ENCODE measurements around the gene SNX9. TPM values are rescaled to one million over a fixed set of nuclear protein-coding genes. Genes with fewer than 3 reads are reported as not detected.
"Not testable (repeated sequence)": the region's sequence is repeated elsewhere in the genome, so short reads cannot be mapped to it uniquely, and the experiment has no call there.

SNX9 gene
- total and polyA plus RNA-seq, 2 of the 8 experiments (the other 6 are each of a cell fraction or from before 2014, with no cell fraction given): 11.8 to 23.2 TPM

- H4K20me1 ChIP-seq (replicated peaks in 1 of 2; ENCODE audit: control insufficient read depth in 1 of 2, insufficient read depth in 2 of 2, low read length in 2 of 2); H3K23me2 ChIP-seq (ENCODE audit: low read depth, low read length); H3K27ac ChIP-seq (ENCODE audit: low read depth, low read length); H2BK120ac ChIP-seq (replicated peaks; ENCODE audit: low read depth, low read length); H3K27me3 ChIP-seq (replicated peaks in 1 of 4; ENCODE audit: control insufficient read depth in 3 of 4, extremely low read depth in 1 of 4, insufficient read depth in 3 of 4, low read length in 3 of 4); H3K4ac ChIP-seq (replicated peaks; ENCODE audit: insufficient read length, low read depth, low read length); H2BK12ac ChIP-seq (ENCODE audit: low read depth, low read length); H2BK15ac ChIP-seq (ENCODE audit: low read length); POLR2A ChIA-PET (ENCODE audit: partially characterized antibody); H3K23ac ChIP-seq (ENCODE audit: insufficient read length); H3K56ac ChIP-seq (replicated peaks; ENCODE audit: insufficient read length, low read depth, low read length); H3K4me1 ChIP-seq (replicated peaks in 1 of 4; ENCODE audit: control insufficient read depth in 3 of 4, insufficient read depth in 4 of 4, low read length in 3 of 4); H2AFZ ChIP-seq (ENCODE audit: low read length); DNase-seq (ENCODE audit: low read depth in 1 of 2, low spot score in 2 of 2); H3K18ac ChIP-seq (ENCODE audit: extremely low read depth, low read length); H4K91ac ChIP-seq (replicated peaks; ENCODE audit: insufficient read length, low read length); H3K14ac ChIP-seq (ENCODE audit: insufficient read length); H3K36me3 ChIP-seq (ENCODE audit: control insufficient read depth in 2 of 4, insufficient read depth in 4 of 4, low read length in 3 of 4); H2BK5ac ChIP-seq (ENCODE audit: low read depth, low read length); H4K8ac ChIP-seq (ENCODE audit: extremely low read depth, insufficient read depth, low read length); FAIRE-seq; H3K79me1 ChIP-seq (ENCODE audit: low read depth, low read length); H2AK5ac ChIP-seq (ENCODE audit: low read depth, low read length); H4K5ac ChIP-seq (ENCODE audit: insufficient read length, low read depth, low read length); H3K4me3 ChIP-seq (ENCODE audit: extremely low read depth in 1 of 4, insufficient read depth in 2 of 4, low read depth in 3 of 4, low read length in 4 of 4); H3K9me3 ChIP-seq (ENCODE audit: insufficient read depth in 2 of 2, low read depth in 1 of 2, low read length in 1 of 2); H3K9ac ChIP-seq (replicated peaks in 1 of 4; ENCODE audit: extremely low read depth in 1 of 4, low read depth in 3 of 4, low read length in 3 of 4); H2BK20ac ChIP-seq (ENCODE audit: low read length); H3K4me2 ChIP-seq (ENCODE audit: insufficient read depth in 1 of 2, low read depth in 2 of 2, low read length in 2 of 2): not testable (repeated sequence)
- peaks cover 5 to 100% of the 10 kb centered on the region in 2 experiments for H3K79me2 ChIP-seq (ENCODE audit: control insufficient read depth in 1 of 2, insufficient read depth in 2 of 2, low read length in 2 of 2)
- CTCF ChIA-PET (ENCODE audit: partially characterized antibody): interaction anchor here (1.0 kb wide), 1 partner anchor 11 kb away, joined by 3 read pairs; no protein-coding TSS in a partner anchor
- 91% methylated on average over 10 of the region's 10 CpGs; no CpG with 5 or more reads in 1 of the 2 experiments for WGBS, 2 experiments (ENCODE audit: extremely low coverage in 1 of 2, insufficient coverage in 1 of 2, insufficient read length in 1 of 2, insufficient replicate concordance in 2 of 2, low coverage in 1 of 2, low lambda C conversion rate in 2 of 2, missing lambda C conversion rate in 1 of 2)
Observed at GRCh38 chr6:157855804-157856203, 32.8 kb downstream of the SNX9 start.

GRCh38 chr6:157858664-157859063, 35.6 kb downstream of the SNX9 start:
- H3K23ac ChIP-seq (ENCODE audit: insufficient read length); H3K14ac ChIP-seq (ENCODE audit: insufficient read length); H2BK120ac ChIP-seq (replicated peaks; ENCODE audit: low read depth, low read length); H3K79me1 ChIP-seq (ENCODE audit: low read depth, low read length); H3K4me3 ChIP-seq (ENCODE audit: extremely low read depth in 1 of 4, insufficient read depth in 2 of 4, low read depth in 3 of 4, low read length in 4 of 4); H2BK12ac ChIP-seq (ENCODE audit: low read depth, low read length); H3K4ac ChIP-seq (replicated peaks; ENCODE audit: insufficient read length, low read depth, low read length); POLR2A ChIA-PET (ENCODE audit: partially characterized antibody); H3K27me3 ChIP-seq (replicated peaks in 1 of 4; ENCODE audit: control insufficient read depth in 3 of 4, extremely low read depth in 1 of 4, insufficient read depth in 3 of 4, low read length in 3 of 4); H2BK15ac ChIP-seq (ENCODE audit: low read length); H2AFZ ChIP-seq (ENCODE audit: low read length); H3K27ac ChIP-seq (ENCODE audit: low read depth, low read length); H3K4me1 ChIP-seq (replicated peaks in 1 of 4; ENCODE audit: control insufficient read depth in 3 of 4, insufficient read depth in 4 of 4, low read length in 3 of 4); H3K23me2 ChIP-seq (ENCODE audit: low read depth, low read length); H4K91ac ChIP-seq (replicated peaks; ENCODE audit: insufficient read length, low read length); H2AK5ac ChIP-seq (ENCODE audit: low read depth, low read length); CTCF ChIA-PET (ENCODE audit: partially characterized antibody); H4K20me1 ChIP-seq (replicated peaks in 1 of 2; ENCODE audit: control insufficient read depth in 1 of 2, insufficient read depth in 2 of 2, low read length in 2 of 2); H3K18ac ChIP-seq (ENCODE audit: extremely low read depth, low read length); FAIRE-seq; H2BK5ac ChIP-seq (ENCODE audit: low read depth, low read length); H3K36me3 ChIP-seq (ENCODE audit: control insufficient read depth in 2 of 4, insufficient read depth in 4 of 4, low read length in 3 of 4); H3K9me3 ChIP-seq (ENCODE audit: insufficient read depth in 2 of 2, low read depth in 1 of 2, low read length in 1 of 2); H4K5ac ChIP-seq (ENCODE audit: insufficient read length, low read depth, low read length); H4K8ac ChIP-seq (ENCODE audit: extremely low read depth, insufficient read depth, low read length); DNase-seq (ENCODE audit: low read depth in 1 of 2, low spot score in 2 of 2); H3K56ac ChIP-seq (replicated peaks; ENCODE audit: insufficient read length, low read depth, low read length); H2BK20ac ChIP-seq (ENCODE audit: low read length); H3K9ac ChIP-seq (replicated peaks in 1 of 4; ENCODE audit: extremely low read depth in 1 of 4, low read depth in 3 of 4, low read length in 3 of 4); H3K4me2 ChIP-seq (ENCODE audit: insufficient read depth in 1 of 2, low read depth in 2 of 2, low read length in 2 of 2): not testable (repeated sequence)
- H3K79me2 ChIP-seq (ENCODE audit: control insufficient read depth in 1 of 2, insufficient read depth in 2 of 2, low read length in 2 of 2): peaks cover 0 to 100% of the 10 kb centered on the region in 2 experiments; a peak in 3 of 4 replicates
- 93% methylated on average over 1 of the region's 1 CpG; no CpG with 5 or more reads in 1 of the 2 experiments for WGBS, 2 experiments (ENCODE audit: extremely low coverage in 1 of 2, insufficient coverage in 1 of 2, insufficient read length in 1 of 2, insufficient replicate concordance in 2 of 2, low coverage in 1 of 2, low lambda C conversion rate in 2 of 2, missing lambda C conversion rate in 1 of 2)

All from H1 (cell line).